ENCODE measurements around the gene NRN1L. TPM values are rescaled to one million over a fixed set of nuclear protein-coding genes. Genes with fewer than 3 reads are reported as not detected.

NRN1L gene
- total and polyA plus RNA-seq, 4 donors: 0.14 to 0.33 (median 0.23) TPM

- WGBS: 94% methylated on average over 13 of the region's 13 CpGs
Observed at GRCh38 chr16:67880584-67880983, 4.1 kb upstream of the NRN1L start.

GRCh38 chr16:67881621-67882161, 3.0 kb upstream of the NRN1L start:
- Histone ChIP-seq H3K4me3 (ENCODE audit: low read depth in 1 of 3, low read length in 3 of 3) (no peak overlapping the region), H3K36me3 (ENCODE audit: control insufficient read depth in 4 of 4, insufficient read depth in 3 of 4, low read depth in 1 of 4, low read length in 3 of 4) (peaks cover 32 to 71% (median 48%) of the 10 kb centered on the region in 4 donors), H3K27me3 (ENCODE audit: control insufficient read depth in 4 of 4, insufficient read depth in 4 of 4, low read length in 3 of 4) (no peaks in the 10 kb centered on the region), H3K27ac (ENCODE audit: low read depth in 1 of 2, low read length in 2 of 2) (no peak overlapping the region), H3K9ac (ENCODE audit: low read depth in 1 of 2, low read length in 2 of 2) (no peak overlapping the region), H3K9me3 (ENCODE audit: control insufficient read depth in 4 of 4, low read length in 3 of 4) (no peaks in the 10 kb centered on the region), H3K4me1 (ENCODE audit: control insufficient read depth in 4 of 4, insufficient read depth in 4 of 4, low read length in 3 of 4) (peaks cover 0 to 21% (median 9%) of the 10 kb centered on the region in 4 donors)
- 95% methylated on average over 21 of the region's 21 CpGs for WGBS
- DNase-seq (ENCODE audit: low spot score): no peak
- TF ChIP-seq RAD21 (IDR thresholded peaks at IDR 0.05) (no peak), GABPA (IDR thresholded peaks at IDR 0.05 in 1 of 2, conservative IDR thresholded peaks at IDR 0.05 in 1 of 2) (no peak), REST (IDR thresholded peaks at IDR 0.05) (no peak)

More at GRCh38 chr16:67880584-67880983, 4.1 kb upstream of the NRN1L start:
- no peak for DNase-seq (ENCODE audit: low spot score)
- peaks cover 30 to 71% (median 47%) of the 10 kb centered on the region in 4 donors for H3K36me3 ChIP-seq (ENCODE audit: control insufficient read depth in 4 of 4, insufficient read depth in 3 of 4, low read depth in 1 of 4, low read length in 3 of 4)
- TF ChIP-seq NR2F2 (IDR thresholded peaks at IDR 0.05) (no peak), FOXA1 (IDR thresholded peaks at IDR 0.05) (no peak), RAD21 (IDR thresholded peaks at IDR 0.05) (no peak), JUND (IDR thresholded peaks at IDR 0.05) (no peak), FOXA2 (IDR thresholded peaks at IDR 0.05) (no peak), EGR1 (IDR thresholded peaks at IDR 0.05; ENCODE audit: low read depth in 2 of 2) (no peak), MAX (IDR thresholded peaks at IDR 0.05) (no peak), SP1 (IDR thresholded peaks at IDR 0.05) (no peak), YY1 (IDR thresholded peaks at IDR 0.05) (no peak), ATF3 (IDR thresholded peaks at IDR 0.05) (no peak), ZBTB33 (IDR thresholded peaks at IDR 0.05) (no peak), HNF4G (IDR thresholded peaks at IDR 0.05) (no peak)
- H3K4me1 ChIP-seq (ENCODE audit: control insufficient read depth in 4 of 4, insufficient read depth in 4 of 4, low read length in 3 of 4): peaks cover 3 to 30% (median 13%) of the 10 kb centered on the region in 4 donors
- no peak overlapping the region for H3K4me3 ChIP-seq (ENCODE audit: low read depth in 1 of 3, low read length in 3 of 3)
- no peak overlapping the region for H3K27ac ChIP-seq (ENCODE audit: low read depth in 1 of 2, low read length in 2 of 2)
- H3K27me3 ChIP-seq (ENCODE audit: control insufficient read depth in 4 of 4, insufficient read depth in 4 of 4, low read length in 3 of 4): no peaks in the 10 kb centered on the region
- H3K9ac ChIP-seq (ENCODE audit: low read depth in 1 of 2, low read length in 2 of 2): no peak overlapping the region
- H3K9me3 ChIP-seq (ENCODE audit: control insufficient read depth in 4 of 4, low read length in 3 of 4): no peaks in the 10 kb centered on the region
